ENCODE measurements around the gene ADAT3.

- TF ChIP-seq, protein P1, sequence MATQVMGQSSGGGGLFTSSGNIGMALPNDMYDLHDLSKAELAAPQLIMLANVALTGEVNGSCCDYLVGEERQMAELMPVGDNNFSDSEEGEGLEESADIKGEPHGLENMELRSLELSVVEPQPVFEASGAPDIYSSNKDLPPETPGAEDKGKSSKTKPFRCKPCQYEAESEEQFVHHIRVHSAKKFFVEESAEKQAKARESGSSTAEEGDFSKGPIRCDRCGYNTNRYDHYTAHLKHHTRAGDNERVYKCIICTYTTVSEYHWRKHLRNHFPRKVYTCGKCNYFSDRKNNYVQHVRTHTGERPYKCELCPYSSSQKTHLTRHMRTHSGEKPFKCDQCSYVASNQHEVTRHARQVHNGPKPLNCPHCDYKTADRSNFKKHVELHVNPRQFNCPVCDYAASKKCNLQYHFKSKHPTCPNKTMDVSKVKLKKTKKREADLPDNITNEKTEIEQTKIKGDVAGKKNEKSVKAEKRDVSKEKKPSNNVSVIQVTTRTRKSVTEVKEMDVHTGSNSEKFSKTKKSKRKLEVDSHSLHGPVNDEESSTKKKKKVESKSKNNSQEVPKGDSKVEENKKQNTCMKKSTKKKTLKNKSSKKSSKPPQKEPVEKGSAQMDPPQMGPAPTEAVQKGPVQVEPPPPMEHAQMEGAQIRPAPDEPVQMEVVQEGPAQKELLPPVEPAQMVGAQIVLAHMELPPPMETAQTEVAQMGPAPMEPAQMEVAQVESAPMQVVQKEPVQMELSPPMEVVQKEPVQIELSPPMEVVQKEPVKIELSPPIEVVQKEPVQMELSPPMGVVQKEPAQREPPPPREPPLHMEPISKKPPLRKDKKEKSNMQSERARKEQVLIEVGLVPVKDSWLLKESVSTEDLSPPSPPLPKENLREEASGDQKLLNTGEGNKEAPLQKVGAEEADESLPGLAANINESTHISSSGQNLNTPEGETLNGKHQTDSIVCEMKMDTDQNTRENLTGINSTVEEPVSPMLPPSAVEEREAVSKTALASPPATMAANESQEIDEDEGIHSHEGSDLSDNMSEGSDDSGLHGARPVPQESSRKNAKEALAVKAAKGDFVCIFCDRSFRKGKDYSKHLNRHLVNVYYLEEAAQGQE (IDR thresholded peaks at IDR 0.05; ENCODE audit: low read depth), result no peak
- TF ChIP-seq EP300 (IDR thresholded peaks at IDR 0.05; ENCODE audit: borderline replicate concordance), result no peak
- TF ChIP-seq EGR1 (IDR thresholded peaks at IDR 0.05), result no peak
Observed at GRCh38 chr19:1925544-1925943, 20.3 kb downstream of the ADAT3 start.
